GM12878 (cell line): ENCODE measurements around the gene PCCA. TPM values are rescaled to one million over a fixed set of nuclear protein-coding genes. Genes with fewer than 3 reads are reported as not detected.

ENCODE experiments used
- ATAC-seq: fragments of 200-7000 bp; cut with Tn5 transposase; 3 replicates; pipeline ENCODE4 v1.9.1; 2020; ENCODE audit warnings: mild to moderate bottlenecking, moderate library complexity
- BruUV-seq: library from RNA; stranded (reverse); fragments of 400-500 nt; replicated peaks from 2 replicates; lab custom pipeline; 2021; lab: Mats Ljungman, UMichigan
- CTCF ChIA-PET: fragments of 300-600 bp; sonication (Branson Sonifier 250); formaldehyde crosslinking; extraction: SDS; loops from one replicate; lab custom pipeline; 2021; ENCODE audit warnings: inconsistent platforms; lab: Yijun Ruan, JAX
- POLR2A ChIA-PET: fragments of 350-600 bp; formaldehyde crosslinking; extraction: SDS; loops from one replicate; lab custom pipeline; 2021; ENCODE audit warnings: inconsistent platforms; lab: Charles Lee
- RAD21 ChIA-PET: fragments of 300-600 bp; sonication (Branson Sonifier 250); formaldehyde crosslinking; loops from one replicate; lab custom pipeline; 2023; ENCODE audit warnings: antibody characterized with exemption; ENCODE audit not compliant: unreplicated experiment; lab: Charles Lee
- SMC1A ChIA-PET: fragments of 300-600 bp; sonication (Branson Sonifier 250); formaldehyde crosslinking; loops from one replicate; lab custom pipeline; 2023; ENCODE audit not compliant: unreplicated experiment, uncharacterized antibody; lab: Charles Lee
- DNase-seq: peaks from one replicate; pipeline ENCODE4 v3.0.0-alpha.2; 2011; ENCODE audit warnings: low read depth, low spot score
- FAIRE-seq: peaks from 3 replicates; lab custom pipeline; 2011; peaks lifted over from hg19 to GRCh38; lab: Jason Lieb, UNC
- H2AFZ ChIP-seq: 2 replicates; pipeline ENCODE4 v1.6.0; 2011; ENCODE audit warnings: low read depth, low read length, control low read depth; ENCODE audit not compliant: control insufficient read depth
- H3K27ac ChIP-seq: 2 replicates; pipeline ENCODE4 v1.5.1; 2011; ENCODE audit warnings: control low read depth; ENCODE audit not compliant: control insufficient read depth, insufficient read depth
- H3K27me3 ChIP-seq, 2 experiments: replicated peaks in 1 of 2; 2 replicates each; pipeline versions ENCODE4 v1.6.0 to v1.6.1; 2011; ENCODE audit warnings: low read length in 1 of 2; ENCODE audit not compliant: control insufficient read depth in 2 of 2, insufficient read depth in 2 of 2
- H3K36me3 ChIP-seq, 2 experiments: 2 replicates each; pipeline ENCODE4 v1.5.1; 2011; ENCODE audit warnings: low read length in 1 of 2; ENCODE audit not compliant: control insufficient read depth in 2 of 2, insufficient read depth in 2 of 2
- H3K4me1 ChIP-seq: 2 replicates; pipeline ENCODE4 v1.6.1; 2011; ENCODE audit warnings: mild to moderate bottlenecking, low read length, moderate library complexity, mixed read lengths; ENCODE audit not compliant: control insufficient read depth, insufficient read depth
- H3K4me2 ChIP-seq: 2 replicates; pipeline ENCODE4 v1.6.0; 2011; ENCODE audit warnings: control low read depth; ENCODE audit not compliant: control insufficient read depth, insufficient read depth
- H3K4me3 ChIP-seq: fragments of 200-600 bp; sonication (generic); 2 replicates; pipeline ENCODE4 v1.5.1; 2016
- H3K79me2 ChIP-seq: 2 replicates; pipeline ENCODE4 v1.6.0; 2011; ENCODE audit warnings: low read length; ENCODE audit not compliant: control insufficient read depth, insufficient read depth
- H3K9ac ChIP-seq: 2 replicates; pipeline ENCODE4 v1.8.0; 2011; ENCODE audit warnings: low read length, control low read depth, mixed read lengths; ENCODE audit not compliant: control insufficient read depth, insufficient read depth
- H3K9me3 ChIP-seq: replicated peaks from 3 replicates; pipeline ENCODE4 v1.5.1; 2011; ENCODE audit warnings: mild to moderate bottlenecking, low read length; ENCODE audit not compliant: control insufficient read depth, insufficient read depth
- H4K20me1 ChIP-seq: 2 replicates; pipeline ENCODE4 v1.6.0; 2011; ENCODE audit not compliant: control insufficient read depth, insufficient read depth
- IRF4 ChIP-seq: IDR thresholded peaks from 2 replicates; pipeline ENCODE4 v1.6.1; 2011; ENCODE audit warnings: low read depth, low read length
- MEF2A ChIP-seq: IDR thresholded peaks from 2 replicates; pipeline ENCODE4 v1.6.1; 2011; ENCODE audit warnings: low read depth, mild to moderate bottlenecking, low read length, moderate library complexity; ENCODE audit not compliant: insufficient read depth
- SIX5 ChIP-seq: IDR thresholded peaks from 2 replicates; pipeline ENCODE4 v1.6.1; 2011; ENCODE audit warnings: mild to moderate bottlenecking, low read depth, low read length, moderate library complexity; ENCODE audit not compliant: severe bottlenecking
- TCF3 ChIP-seq: IDR thresholded peaks from 2 replicates; pipeline ENCODE4 v1.6.1; 2012; ENCODE audit warnings: low read depth, mild to moderate bottlenecking, low read length, borderline replicate concordance; ENCODE audit not compliant: insufficient read depth
- YBX1 ChIP-seq: fragments of 450-650 bp; IDR thresholded peaks from 2 replicates; pipeline ENCODE4 v1.6.1; 2016; ENCODE audit warnings: antibody characterized with exemption
- ZNF384 ChIP-seq: IDR thresholded peaks from 2 replicates; pipeline ENCODE4 v1.6.1; 2012; ENCODE audit warnings: low read depth, mild to moderate bottlenecking, low read length, improper control_type of control experiment, borderline replicate concordance
- ZNF592 ChIP-seq: fragments of 450-650 bp; IDR thresholded peaks from 2 replicates; pipeline ENCODE4 v1.6.1; 2017; ENCODE audit warnings: mild to moderate bottlenecking, moderate library complexity
- ZZZ3 ChIP-seq: IDR thresholded peaks from 2 replicates; pipeline ENCODE4 v1.6.1; 2011; ENCODE audit warnings: low read depth; ENCODE audit not compliant: control insufficient read depth, insufficient read length
- WGBS: methylation state at CpG from one replicate; pipeline ENCODE4 v1.1.6; 2016; ENCODE audit warnings: low lambda C conversion rate; ENCODE audit not compliant: insufficient replicate concordance, insufficient coverage; ENCODE audit errors: missing lambda C conversion rate; 5-methylcytosine and 5-hydroxymethylcytosine counted together
- in situ Hi-C: fragments of 300-500 bp; cut with MboI; formaldehyde crosslinking; loops from 9 replicates; pipeline ENCODE4 v1.14.3; 2018; ENCODE audit warnings: mixed read lengths
- intact Hi-C: fragments of 100-400 bp; cut with micrococcal nuclease; formaldehyde crosslinking; loops from one replicate; pipeline ENCODE4 v1.14.2; 2022; ENCODE audit not compliant: unreplicated experiment
- polyA plus RNA-seq, 11 experiments: library from polyadenylated mRNA; depleted of rRNA in 4 of 11; unstranded in 6 of 11; stranded (reverse) in 5 of 11; fragments of >200 nt; fragmentation: Nextera tagmentation in 4 of 11; fragmentation: Illumina TruSeq in 1 of 11; extraction: Ambion mirVana in 4 of 11; extraction: Trizol in 1 of 11; gene quantifications; 1 replicate in 1 of 11; 2 replicates in 10 of 11; pipeline versions ENCODE4 v1.2.1 to v1.2.3, GENCODE V29; 2011 to 2016; ENCODE audit warnings: inconsistent platforms in 2 of 11, missing spikeins in 2 of 11, low read depth in 1 of 11
- total RNA-seq, 4 experiments: library from RNA; depleted of rRNA in 3 of 4; stranded (reverse); fragments of >200 nt in 3 of 4; fragmentation: Illumina TruSeq in 1 of 4; extraction: Trizol in 1 of 4; gene quantifications; 2 replicates each; pipeline versions ENCODE4 v1.2.1 to v1.2.3, GENCODE V29; 2013 to 2021
- TF ChIP-seq, protein P1 (sequence below): fragments of 450-650 bp; IDR thresholded peaks from 2 replicates; pipeline ENCODE4 v1.6.1; 2014; ENCODE audit warnings: mild to moderate bottlenecking
- TF ChIP-seq, protein P2 (sequence below): fragments of 450-650 bp; IDR thresholded peaks from 2 replicates; pipeline ENCODE4 v1.6.1; 2017; ENCODE audit warnings: antibody characterized with exemption, mild to moderate bottlenecking, moderate library complexity

PCCA gene
- total and polyA plus RNA-seq, 10 of the 15 experiments (the other 5 are each of a cell fraction or from before 2014, with no cell fraction given): 5.9 to 18.2 (median 12.4) TPM

DNA sequence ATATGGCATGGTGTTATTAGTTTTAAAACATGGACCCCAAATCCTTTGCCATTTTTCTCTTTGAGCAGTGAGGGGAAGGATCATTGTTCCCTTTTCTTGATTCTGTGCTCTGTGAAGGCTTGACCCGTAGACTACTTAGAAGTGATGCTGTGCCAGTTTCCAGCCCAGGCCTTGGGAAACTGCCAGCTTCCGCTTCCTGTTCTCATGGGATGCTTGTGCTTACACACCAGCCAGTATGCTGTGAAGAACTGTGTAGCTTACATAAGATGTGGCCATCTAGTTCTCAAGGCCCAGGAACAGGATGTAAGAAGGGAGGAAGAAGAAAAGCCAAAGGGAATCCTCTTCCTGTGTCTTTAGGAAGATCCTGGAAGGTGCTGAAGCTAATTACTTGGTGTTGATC is 180.9 kb downstream of the PCCA start (continued):
- no peak for TF ChIP-seq ZNF592
- no peak for TF ChIP-seq SIX5
- TF ChIP-seq, protein P1, sequence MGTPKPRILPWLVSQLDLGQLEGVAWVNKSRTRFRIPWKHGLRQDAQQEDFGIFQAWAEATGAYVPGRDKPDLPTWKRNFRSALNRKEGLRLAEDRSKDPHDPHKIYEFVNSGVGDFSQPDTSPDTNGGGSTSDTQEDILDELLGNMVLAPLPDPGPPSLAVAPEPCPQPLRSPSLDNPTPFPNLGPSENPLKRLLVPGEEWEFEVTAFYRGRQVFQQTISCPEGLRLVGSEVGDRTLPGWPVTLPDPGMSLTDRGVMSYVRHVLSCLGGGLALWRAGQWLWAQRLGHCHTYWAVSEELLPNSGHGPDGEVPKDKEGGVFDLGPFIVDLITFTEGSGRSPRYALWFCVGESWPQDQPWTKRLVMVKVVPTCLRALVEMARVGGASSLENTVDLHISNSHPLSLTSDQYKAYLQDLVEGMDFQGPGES: no peak
- no peak for TF ChIP-seq TCF3
- TF ChIP-seq ZZZ3: no peak
- TF ChIP-seq ZNF384: no peak
- no peak for TF ChIP-seq IRF4

DNA sequence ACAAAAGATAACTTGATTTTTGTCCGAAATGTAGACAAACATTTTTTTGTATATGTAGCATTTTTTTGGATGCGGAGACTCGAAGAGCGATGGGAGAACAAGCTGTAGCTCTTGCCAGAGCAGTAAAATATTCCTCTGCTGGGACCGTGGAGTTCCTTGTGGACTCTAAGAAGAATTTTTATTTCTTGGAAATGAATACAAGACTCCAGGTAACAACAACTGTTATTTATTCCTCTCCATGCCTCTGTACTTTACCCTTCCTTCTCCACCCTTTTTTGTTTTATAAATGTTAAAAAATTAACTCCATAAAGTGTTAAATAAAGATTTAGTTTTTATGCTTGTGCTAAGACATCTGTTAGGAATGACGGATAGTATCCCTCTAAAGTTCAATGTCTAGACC is 184.2 kb downstream of the PCCA start:
- no peak overlapping the region for H2AFZ ChIP-seq
- SMC1A ChIA-PET: no interaction called here
- no peak for DNase-seq
- intact Hi-C loops: no loop called here
- whole genome bisulfite sequencing: 97% methylated on average over 6 of the region's 6 CpGs
- CTCF ChIA-PET: no interaction called here
- no peaks in the 10 kb centered on the region for H3K9me3 ChIP-seq
- no peak for FAIRE-seq
- H3K4me2 ChIP-seq: no peak overlapping the region
- RAD21 ChIA-PET: no interaction called here
- ATAC-seq: no peak
- in situ Hi-C loops: no loop called here
- no peaks in the 10 kb centered on the region for H4K20me1 ChIP-seq
- POLR2A ChIA-PET: no interaction called here
- H3K79me2 ChIP-seq: no peaks in the 10 kb centered on the region
- H3K27me3 ChIP-seq: no peaks in the 10 kb centered on the region
- H3K27ac ChIP-seq: no peak overlapping the region
- H3K4me3 ChIP-seq: no peak overlapping the region
- H3K9ac ChIP-seq: no peak overlapping the region
- no TSS peak for BruUV-seq
- H3K4me1 ChIP-seq: no peaks in the 10 kb centered on the region
- H3K36me3 ChIP-seq: 0 out of 4 replicates have a peak, but pooled peaks cover 0 to 2% of the 10 kb centered on the region in 2 experiments
- TF ChIP-seq MEF2A (no peak), ZNF592 (no peak), YBX1 (no peak)
- TF ChIP-seq, protein P2, sequence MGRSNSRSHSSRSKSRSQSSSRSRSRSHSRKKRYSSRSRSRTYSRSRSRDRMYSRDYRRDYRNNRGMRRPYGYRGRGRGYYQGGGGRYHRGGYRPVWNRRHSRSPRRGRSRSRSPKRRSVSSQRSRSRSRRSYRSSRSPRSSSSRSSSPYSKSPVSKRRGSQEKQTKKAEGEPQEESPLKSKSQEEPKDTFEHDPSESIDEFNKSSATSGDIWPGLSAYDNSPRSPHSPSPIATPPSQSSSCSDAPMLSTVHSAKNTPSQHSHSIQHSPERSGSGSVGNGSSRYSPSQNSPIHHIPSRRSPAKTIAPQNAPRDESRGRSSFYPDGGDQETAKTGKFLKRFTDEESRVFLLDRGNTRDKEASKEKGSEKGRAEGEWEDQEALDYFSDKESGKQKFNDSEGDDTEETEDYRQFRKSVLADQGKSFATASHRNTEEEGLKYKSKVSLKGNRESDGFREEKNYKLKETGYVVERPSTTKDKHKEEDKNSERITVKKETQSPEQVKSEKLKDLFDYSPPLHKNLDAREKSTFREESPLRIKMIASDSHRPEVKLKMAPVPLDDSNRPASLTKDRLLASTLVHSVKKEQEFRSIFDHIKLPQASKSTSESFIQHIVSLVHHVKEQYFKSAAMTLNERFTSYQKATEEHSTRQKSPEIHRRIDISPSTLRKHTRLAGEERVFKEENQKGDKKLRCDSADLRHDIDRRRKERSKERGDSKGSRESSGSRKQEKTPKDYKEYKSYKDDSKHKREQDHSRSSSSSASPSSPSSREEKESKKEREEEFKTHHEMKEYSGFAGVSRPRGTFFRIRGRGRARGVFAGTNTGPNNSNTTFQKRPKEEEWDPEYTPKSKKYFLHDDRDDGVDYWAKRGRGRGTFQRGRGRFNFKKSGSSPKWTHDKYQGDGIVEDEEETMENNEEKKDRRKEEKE: no peak
